Stimulated activated CD8-positive, alpha-beta memory T cell treated with anti-CD3 and anti-CD28 coated beads, Interleukin-2, amount 100 ng/mL, for 48 hours (primary cell): Measurements from ENCODE around the gene IGSF21.
A peak's percentile ranks its signal among the peaks of the same experiment; 100 is the strongest.

Experiments
- DNase-seq, 2 donors: peaks; one replicate each; pipeline ENCODE4 v3.0.0-alpha.2; 2020; ENCODE audit warnings: low read depth in 2 of 2

Gene IGSF21

GRCh38 chr1:18097206-18097605 lies 10.4 kb upstream of the IGSF21 start:
- DNase-seq, result no peak

GRCh38 chr1:18099026-18099425 lies 8.6 kb upstream of the IGSF21 start:
- no peak for DNase-seq

- no peak for DNase-seq
Measured at GRCh38 chr1:18100060-18100459, 7.5 kb upstream of the IGSF21 start.

GRCh38 chr1:18100491-18101063 lies 7.0 kb upstream of the IGSF21 start:
- DNase-seq, result peak in 1 of 2 donors; percentile 28

GRCh38 chr1:18101508-18101907 lies 6.1 kb upstream of the IGSF21 start:
- no peak for DNase-seq

GRCh38 chr1:18103788-18104421 lies 3.7 kb upstream of the IGSF21 start:
- DNase-seq, result no peak

- DNase-seq, result no peak
Measured at GRCh38 chr1:18104546-18105100, 3.0 kb upstream of the IGSF21 start.

GRCh38 chr1:18105196-18105595 lies 2.4 kb upstream of the IGSF21 start:
- DNase-seq, result no peak

GRCh38 chr1:18108299-18109057 lies 880 bp downstream of the IGSF21 start:
- no peak for DNase-seq

- no peak for DNase-seq
Measured at GRCh38 chr1:18109058-18109755, 1.6 kb downstream of the IGSF21 start.

GRCh38 chr1:18109756-18110597 lies 2.4 kb downstream of the IGSF21 start:
- DNase-seq, result peak; percentile 15 to 24

GRCh38 chr1:18110598-18110939 lies 3.0 kb downstream of the IGSF21 start:
- DNase-seq, result no peak

GRCh38 chr1:18110968-18111367 lies 3.4 kb downstream of the IGSF21 start:
- DNase-seq, result peak in 1 of 2 donors; percentile 12

GRCh38 chr1:18111605-18112297 lies 4.2 kb downstream of the IGSF21 start:
- DNase-seq, result no peak

GRCh38 chr1:18112611-18113010 lies 5.0 kb downstream of the IGSF21 start:
- no peak for DNase-seq

GRCh38 chr1:18114726-18115410 lies 7.3 kb downstream of the IGSF21 start:
- DNase-seq, result no peak

GRCh38 chr1:18116777-18117176 lies 9.2 kb downstream of the IGSF21 start:
- no peak for DNase-seq

GRCh38 chr1:18118078-18118477 lies 10.5 kb downstream of the IGSF21 start:
- no peak for DNase-seq

- no peak for DNase-seq
Measured at GRCh38 chr1:18118491-18118890, 10.9 kb downstream of the IGSF21 start.

GRCh38 chr1:18119289-18119688 lies 11.7 kb downstream of the IGSF21 start:
- DNase-seq, result no peak
